Stimulated activated memory B cell treated with anti-CD40 and anti-IgM and Interleukin-4, amounts not matched to agents 10 μg/mL and 1 μg/mL and 100 μg/mL, for 72 hours (primary cell): ENCODE data around the gene NELL2.
"Not testable (repeated sequence)": the region's sequence is repeated elsewhere in the genome, so short reads cannot be mapped to it uniquely, and the experiment has no call there.

Experiments used
- ATAC-seq: fragments of 150-1000 bp; cut with Tn5 transposase; 2 replicates; pipeline ENCODE4 v1.10.0; 2021
- H3K27ac Mint-ChIP-seq: one replicate; pipeline ENCODE4 v1.8.0; 2022; ENCODE audit warnings: mild to moderate bottlenecking, mixed read lengths
- H3K27me3 Mint-ChIP-seq: one replicate; pipeline ENCODE4 v1.8.0; 2022; ENCODE audit warnings: mixed read lengths
- H3K36me3 Mint-ChIP-seq: one replicate; pipeline ENCODE4 v1.8.0; 2022; ENCODE audit warnings: mixed read lengths
- H3K4me1 Mint-ChIP-seq: one replicate; pipeline ENCODE4 v1.8.0; 2022; ENCODE audit warnings: mixed read lengths
- H3K4me3 Mint-ChIP-seq: one replicate; pipeline ENCODE4 v1.8.0; 2022; ENCODE audit warnings: mild to moderate bottlenecking, moderate library complexity, mixed read lengths
- H3K9me3 Mint-ChIP-seq: one replicate; pipeline ENCODE4 v1.8.0; 2022; ENCODE audit warnings: mixed read lengths

Gene NELL2

DNA sequence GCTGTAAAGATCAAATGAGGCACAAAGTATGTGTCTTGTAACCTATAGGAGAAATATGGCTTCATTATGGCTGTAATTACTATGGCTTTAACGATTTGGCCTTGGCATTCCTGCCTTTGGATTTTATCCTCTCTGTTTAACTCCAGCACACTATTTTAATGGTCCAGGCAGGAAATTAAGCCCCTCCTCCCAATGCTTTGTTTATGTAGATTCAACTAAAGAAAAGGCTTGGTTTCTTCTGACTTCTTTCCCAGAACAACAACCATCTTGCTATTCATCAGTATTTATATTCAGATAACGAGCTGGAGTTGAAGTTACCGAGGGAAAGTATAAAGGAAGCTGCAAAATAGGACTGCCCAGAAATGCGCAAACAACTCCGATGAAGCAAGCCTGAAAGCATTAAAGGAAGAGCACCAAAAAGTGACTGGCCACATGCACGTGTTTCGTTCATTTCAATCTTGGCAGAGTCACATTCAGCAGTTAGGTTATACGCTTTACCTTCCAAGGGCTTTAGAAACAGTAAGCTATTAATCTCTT lies 104.6 kb downstream of the NELL2 start:
- Mint-ChIP-seq H3K9me3 (no peaks in the 10 kb centered on the region), H3K27me3 (peaks cover 10% of the 10 kb centered on the region), H3K36me3 (no peaks in the 10 kb centered on the region), H3K4me3 (no peak overlapping the region), H3K4me1 (no peaks in the 10 kb centered on the region), H3K27ac (no peak overlapping the region)
- no peak for ATAC-seq

DNA sequence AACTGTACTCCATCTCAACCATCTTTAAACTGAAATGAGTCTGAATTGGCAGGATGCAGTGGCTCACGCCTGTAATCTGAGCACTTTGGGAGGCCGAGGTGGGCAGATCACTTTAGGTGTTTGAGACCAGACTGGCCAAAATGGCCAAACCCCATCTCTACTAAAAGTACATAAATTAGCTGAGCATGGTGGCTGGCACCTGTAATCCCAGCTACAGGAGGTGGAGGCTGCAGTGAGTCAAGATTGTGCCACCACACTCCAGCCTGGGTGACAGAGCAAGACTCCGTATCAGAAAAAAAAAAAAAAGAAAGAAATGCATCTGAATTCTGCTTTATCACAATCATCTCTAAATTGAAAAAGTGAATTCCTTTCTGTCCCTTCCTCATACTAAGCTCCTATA lies 110.3 kb downstream of the NELL2 start:
- Mint-ChIP-seq H3K9me3 (no peaks in the 10 kb centered on the region), H3K4me1 (no peaks in the 10 kb centered on the region), H3K27me3 (peaks cover 10% of the 10 kb centered on the region), H3K4me3 (no peak overlapping the region), H3K27ac (no peak overlapping the region), H3K36me3 (no peaks in the 10 kb centered on the region)
- no peak for ATAC-seq

DNA sequence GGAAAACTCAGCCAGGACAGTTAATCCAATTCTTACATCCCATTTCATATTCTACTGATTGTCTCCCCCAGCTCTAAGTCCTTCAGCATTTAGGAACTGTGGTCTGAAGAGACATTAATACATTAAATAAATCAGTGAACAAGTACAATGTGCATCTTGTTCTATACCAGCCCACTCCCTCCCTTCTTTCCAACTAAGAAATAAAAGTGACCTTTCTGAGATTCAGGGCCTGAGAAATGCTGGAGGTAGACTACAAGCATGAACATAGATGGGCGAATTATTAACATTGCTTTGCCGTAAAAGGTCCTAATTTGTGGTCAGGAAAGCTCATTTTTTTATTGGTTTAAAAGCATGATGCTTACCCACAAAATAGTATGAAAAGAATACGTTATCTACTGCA lies 113.1 kb downstream of the NELL2 start:
- Mint-ChIP-seq H3K27me3 (no peaks in the 10 kb centered on the region), H3K4me1 (no peaks in the 10 kb centered on the region), H3K36me3 (no peaks in the 10 kb centered on the region)

DNA sequence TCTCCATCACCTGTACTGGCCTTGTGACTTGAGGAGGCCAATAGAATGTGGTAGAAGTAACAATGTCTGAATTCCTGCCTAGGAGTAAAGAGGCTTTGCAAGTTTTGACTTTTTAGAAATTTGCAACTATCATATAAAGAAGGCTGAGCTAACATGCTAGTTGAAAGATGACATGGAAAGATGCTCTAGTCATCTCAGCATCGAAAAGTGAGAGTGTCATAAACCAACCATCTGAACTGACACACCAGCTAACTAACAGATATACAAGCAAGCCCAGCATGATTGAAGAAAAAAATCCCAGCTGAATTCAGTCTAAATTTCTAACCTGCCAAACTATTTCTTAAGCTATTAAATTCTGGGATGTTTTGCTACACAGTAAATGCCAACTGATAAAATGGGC lies 116.8 kb downstream of the NELL2 start:
- Mint-ChIP-seq H3K27me3 (no peaks in the 10 kb centered on the region), H3K27ac (no peak overlapping the region), H3K9me3 (no peaks in the 10 kb centered on the region), H3K36me3 (no peaks in the 10 kb centered on the region), H3K4me1 (no peaks in the 10 kb centered on the region), H3K4me3 (no peak overlapping the region)
- no peak for ATAC-seq

More for the DNA sequence above, 113.1 kb downstream of the NELL2 start:
- no peak for ATAC-seq
- no peak overlapping the region for H3K4me3 Mint-ChIP-seq
- H3K9me3 Mint-ChIP-seq: no peaks in the 10 kb centered on the region
- H3K27ac Mint-ChIP-seq: no peak overlapping the region

DNA sequence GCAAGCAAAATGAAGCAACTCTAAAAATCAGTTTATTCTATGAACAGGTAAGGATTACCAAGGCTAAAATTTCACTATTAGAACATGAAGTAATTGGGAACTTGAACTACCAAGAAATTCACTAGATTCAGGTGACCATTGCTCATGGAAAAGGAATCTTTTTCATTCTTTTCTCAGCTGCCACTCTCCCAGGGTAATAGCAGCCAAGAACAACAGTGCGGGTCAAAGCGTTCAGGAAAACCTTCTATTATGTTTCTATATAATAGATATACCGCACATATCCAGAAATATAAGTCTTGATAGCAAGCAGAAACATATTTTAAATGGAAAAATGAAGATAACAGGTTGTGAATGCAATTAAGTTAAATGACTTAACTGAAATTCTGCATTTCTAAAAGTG lies 125.6 kb downstream of the NELL2 start:
- ATAC-seq: no peak
- Mint-ChIP-seq H3K27me3 (no peaks in the 10 kb centered on the region), H3K4me1 (no peaks in the 10 kb centered on the region), H3K4me3 (no peak overlapping the region), H3K9me3 (no peaks in the 10 kb centered on the region), H3K36me3 (no peaks in the 10 kb centered on the region), H3K27ac (no peak overlapping the region)

DNA sequence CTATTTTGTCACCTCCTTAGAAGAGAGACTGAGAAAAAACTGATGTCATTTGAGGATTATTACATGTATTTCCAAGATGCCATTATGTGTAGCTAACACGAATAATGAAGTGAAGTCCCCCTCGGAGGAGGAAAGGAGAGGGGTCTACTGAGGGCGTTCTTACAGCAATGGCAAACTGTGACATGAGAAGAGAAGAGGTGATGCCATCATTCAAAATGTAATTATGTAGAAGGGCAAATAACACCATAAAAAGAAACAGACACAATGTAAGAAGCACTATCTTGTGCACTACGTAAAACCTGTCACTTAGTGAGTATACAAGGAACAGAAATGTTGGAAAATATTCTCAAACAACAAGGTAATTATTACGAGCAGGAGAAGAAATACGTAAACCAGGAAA lies 126.5 kb downstream of the NELL2 start:
- H3K9me3 Mint-ChIP-seq: no peaks in the 10 kb centered on the region
- no peak for ATAC-seq
- no peak overlapping the region for H3K27ac Mint-ChIP-seq
- H3K4me3 Mint-ChIP-seq: no peak overlapping the region
- no peaks in the 10 kb centered on the region for H3K36me3 Mint-ChIP-seq
- no peaks in the 10 kb centered on the region for H3K27me3 Mint-ChIP-seq
- no peaks in the 10 kb centered on the region for H3K4me1 Mint-ChIP-seq

DNA sequence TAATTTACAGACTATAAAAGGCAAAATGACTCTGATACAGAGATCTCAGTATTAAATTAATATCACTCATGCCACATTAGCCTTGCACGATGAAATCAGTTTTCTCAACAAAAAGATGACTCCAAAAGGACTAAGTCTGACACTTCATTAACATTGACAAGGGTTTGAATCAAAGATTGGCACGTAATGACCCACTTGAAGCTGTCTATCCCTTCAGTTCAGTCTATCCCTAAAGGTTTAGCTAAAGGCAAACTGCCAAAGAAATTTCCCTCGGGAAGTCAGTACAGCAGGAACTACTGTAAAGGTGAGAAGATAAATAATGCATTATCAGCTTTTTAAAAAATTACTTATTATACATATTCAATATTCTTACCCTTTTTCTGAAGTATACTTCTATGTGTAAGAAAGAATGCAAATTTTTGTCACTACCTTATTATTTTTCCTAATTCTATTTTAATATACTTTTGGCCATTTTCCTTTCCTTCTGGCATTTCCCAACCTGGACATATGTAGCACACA lies 127.1 kb downstream of the NELL2 start:
- ATAC-seq: no peak
- H3K27me3 Mint-ChIP-seq: no peaks in the 10 kb centered on the region
- H3K27ac Mint-ChIP-seq: no peak overlapping the region
- no peaks in the 10 kb centered on the region for H3K4me1 Mint-ChIP-seq
- H3K4me3 Mint-ChIP-seq: no peak overlapping the region
- no peaks in the 10 kb centered on the region for H3K9me3 Mint-ChIP-seq
- no peaks in the 10 kb centered on the region for H3K36me3 Mint-ChIP-seq

DNA sequence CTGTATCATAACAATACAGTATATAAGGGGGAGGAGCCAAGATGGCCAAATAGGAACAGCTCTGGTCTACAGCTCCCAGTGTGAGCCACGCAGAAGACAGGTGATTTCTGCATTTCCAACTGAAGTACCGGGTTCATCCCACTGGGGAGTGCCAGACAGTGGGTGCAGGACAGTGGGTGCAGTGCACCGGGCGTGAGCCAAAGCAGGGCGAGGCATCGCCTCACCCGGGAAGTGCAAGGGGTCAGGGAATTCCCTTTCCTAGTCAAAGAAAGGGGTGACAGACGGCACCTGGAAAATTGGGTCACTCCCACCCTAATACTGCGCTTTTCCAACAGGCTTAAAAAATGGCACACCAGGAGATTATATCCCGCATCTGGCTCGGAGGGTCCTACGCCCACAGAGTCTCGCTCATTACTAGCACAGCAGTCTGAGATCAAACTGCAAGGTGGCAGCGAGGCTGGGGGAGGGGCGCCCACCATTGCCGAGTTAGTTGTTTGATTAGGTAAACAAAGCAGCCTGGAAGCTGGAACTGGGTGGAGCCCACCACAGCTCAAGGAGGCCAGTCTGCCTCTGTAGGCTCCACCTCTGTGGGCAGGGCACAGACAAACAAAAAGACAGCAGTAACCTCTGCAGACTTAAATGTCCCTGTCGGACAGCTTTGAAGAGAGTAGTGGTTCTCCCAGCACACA lies 134.7 kb downstream of the NELL2 start:
- not testable (repeated sequence) for H3K4me3 Mint-ChIP-seq, H3K4me1 Mint-ChIP-seq, ATAC-seq, H3K9me3 Mint-ChIP-seq, H3K36me3 Mint-ChIP-seq, H3K27me3 Mint-ChIP-seq, H3K27ac Mint-ChIP-seq

DNA sequence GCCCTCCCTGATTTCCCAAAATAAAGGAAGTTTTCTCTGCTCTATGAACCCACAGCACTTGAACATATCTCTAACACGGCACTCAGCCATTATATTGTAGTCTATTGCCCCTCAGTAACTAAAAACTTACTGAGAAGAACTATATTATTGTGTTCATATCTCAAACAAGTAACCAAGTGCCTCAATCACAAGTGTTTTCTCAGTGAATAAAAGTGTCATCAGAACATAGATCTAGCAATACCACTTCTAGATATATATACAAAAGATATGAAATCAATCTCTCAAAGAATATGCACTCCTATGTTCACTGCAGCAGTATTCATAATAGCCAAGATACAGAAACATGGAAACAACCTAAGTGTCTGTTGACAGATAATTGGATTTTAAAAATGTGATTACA lies 138.1 kb downstream of the NELL2 start:
- Mint-ChIP-seq H3K36me3 (no peaks in the 10 kb centered on the region), H3K4me1 (no peaks in the 10 kb centered on the region), H3K27me3 (peaks cover 6% of the 10 kb centered on the region), H3K4me3 (no peak overlapping the region), H3K27ac (no peak overlapping the region), H3K9me3 (peaks cover 7% of the 10 kb centered on the region)
- ATAC-seq: no peak

DNA sequence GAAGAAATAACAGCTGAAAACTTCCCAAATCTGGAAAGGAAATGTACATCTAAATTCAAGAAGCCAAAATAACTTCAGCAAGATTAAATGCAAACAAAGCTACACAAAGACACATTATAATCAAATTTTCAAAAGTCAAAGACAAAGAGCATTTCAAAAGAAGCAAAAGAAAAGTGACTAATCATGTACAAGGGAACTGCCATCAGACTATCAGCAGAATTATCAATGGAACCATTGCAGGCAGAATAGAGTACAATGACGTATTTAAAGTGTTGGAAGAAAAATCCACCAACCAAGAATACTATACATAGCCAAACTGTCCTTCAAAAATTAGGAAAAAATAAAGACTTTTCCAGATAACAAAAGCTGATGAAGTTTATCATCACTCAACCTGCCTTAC lies 147.5 kb downstream of the NELL2 start:
- Mint-ChIP-seq H3K36me3 (no peaks in the 10 kb centered on the region), H3K4me3 (no peak overlapping the region), H3K27me3 (no peaks in the 10 kb centered on the region), H3K27ac (no peak overlapping the region), H3K9me3 (peaks cover 36% of the 10 kb centered on the region), H3K4me1 (peaks cover 8% of the 10 kb centered on the region)
- ATAC-seq: no peak

DNA sequence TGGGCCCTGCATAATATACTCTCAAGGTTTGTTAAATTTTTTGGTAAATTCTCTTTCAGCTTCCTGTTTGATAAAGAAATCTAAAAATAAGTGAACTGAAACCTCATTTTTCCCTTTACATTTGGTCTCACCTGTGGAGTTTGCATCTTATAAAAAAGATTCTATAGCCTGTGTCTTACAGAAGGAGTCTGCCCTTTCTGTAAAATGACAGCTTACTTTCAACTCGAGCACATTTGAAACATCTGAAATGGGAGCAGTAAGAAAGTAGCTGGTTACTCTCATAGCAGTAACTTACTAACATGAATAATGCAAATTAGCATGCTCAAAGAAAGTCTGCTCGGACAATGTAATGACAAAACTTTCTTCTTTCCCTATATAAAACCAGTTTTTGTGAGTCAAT lies 155.8 kb downstream of the NELL2 start:
- Mint-ChIP-seq H3K27me3 (peaks cover 10% of the 10 kb centered on the region), H3K4me1 (no peaks in the 10 kb centered on the region), H3K9me3 (peaks cover 9% of the 10 kb centered on the region), H3K4me3 (no peak overlapping the region), H3K27ac (no peak overlapping the region), H3K36me3 (no peaks in the 10 kb centered on the region)
- ATAC-seq: no peak

DNA sequence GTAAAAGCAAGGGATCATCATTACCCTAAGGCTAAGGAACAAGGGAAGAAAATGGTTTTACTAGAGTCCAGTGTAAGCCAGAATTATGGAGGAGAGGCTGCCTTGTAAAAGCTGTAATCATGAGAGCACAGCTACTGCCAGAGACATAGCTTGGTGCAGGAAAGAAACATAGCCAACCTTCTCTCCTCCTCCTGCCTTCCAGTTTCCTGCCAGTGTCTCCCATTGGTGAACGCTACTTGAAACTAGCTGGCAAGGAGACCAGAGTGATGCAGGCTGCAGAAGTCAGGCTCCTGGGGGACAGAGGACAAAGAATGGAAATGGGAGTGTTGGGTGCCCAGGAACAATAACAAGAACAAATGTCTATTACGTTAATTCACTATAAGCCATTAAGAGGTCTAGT lies 158.5 kb downstream of the NELL2 start:
- Mint-ChIP-seq H3K4me3 (no peak overlapping the region), H3K9me3 (peaks cover 2% of the 10 kb centered on the region), H3K36me3 (no peaks in the 10 kb centered on the region), H3K27ac (no peak overlapping the region), H3K4me1 (no peaks in the 10 kb centered on the region), H3K27me3 (peaks cover 10% of the 10 kb centered on the region)
- no peak for ATAC-seq

DNA sequence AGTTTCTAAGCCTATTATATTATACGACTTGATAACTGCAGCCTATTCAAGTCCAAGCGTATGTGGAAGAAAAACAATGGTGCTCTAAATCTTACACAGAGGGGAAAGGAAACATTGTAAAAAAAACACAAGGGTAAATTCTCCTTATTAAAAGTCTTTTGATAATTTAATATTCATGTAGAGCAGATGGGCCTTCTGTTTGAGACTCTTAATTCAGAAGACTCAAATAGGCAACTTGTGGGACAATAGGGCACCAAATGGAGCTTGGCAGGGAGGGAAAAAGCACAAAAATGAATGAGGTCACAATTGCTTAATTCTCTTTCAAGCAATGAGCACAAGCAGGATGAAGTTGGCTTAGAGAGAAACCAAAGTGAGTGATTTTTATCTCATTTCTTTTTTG lies 159.4 kb downstream of the NELL2 start:
- Mint-ChIP-seq H3K36me3 (no peaks in the 10 kb centered on the region), H3K4me1 (no peaks in the 10 kb centered on the region), H3K27ac (no peak overlapping the region), H3K4me3 (no peak overlapping the region), H3K27me3 (peaks cover 10% of the 10 kb centered on the region), H3K9me3 (peaks cover under 1% of the 10 kb centered on the region)
- no peak for ATAC-seq

DNA sequence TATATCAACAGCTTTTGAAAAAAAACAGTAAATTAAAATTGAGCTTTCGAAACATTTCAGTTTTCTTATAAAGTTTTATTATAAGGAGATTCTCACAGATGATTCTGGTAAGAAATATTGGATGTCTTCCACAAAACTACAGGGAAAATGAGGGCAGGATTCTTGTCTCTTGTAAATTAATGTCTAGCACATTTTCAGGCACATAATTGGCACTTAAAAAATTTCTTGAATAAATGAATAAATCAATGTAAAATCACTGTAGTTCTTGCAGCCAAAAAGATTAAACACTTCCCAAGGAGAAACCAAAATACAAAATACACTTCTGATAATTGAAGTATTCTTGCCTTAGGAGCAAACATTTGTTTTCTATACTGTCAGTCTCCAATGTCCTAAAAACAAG lies 164.4 kb downstream of the NELL2 start:
- no peak for ATAC-seq
- no peaks in the 10 kb centered on the region for H3K9me3 Mint-ChIP-seq

DNA sequence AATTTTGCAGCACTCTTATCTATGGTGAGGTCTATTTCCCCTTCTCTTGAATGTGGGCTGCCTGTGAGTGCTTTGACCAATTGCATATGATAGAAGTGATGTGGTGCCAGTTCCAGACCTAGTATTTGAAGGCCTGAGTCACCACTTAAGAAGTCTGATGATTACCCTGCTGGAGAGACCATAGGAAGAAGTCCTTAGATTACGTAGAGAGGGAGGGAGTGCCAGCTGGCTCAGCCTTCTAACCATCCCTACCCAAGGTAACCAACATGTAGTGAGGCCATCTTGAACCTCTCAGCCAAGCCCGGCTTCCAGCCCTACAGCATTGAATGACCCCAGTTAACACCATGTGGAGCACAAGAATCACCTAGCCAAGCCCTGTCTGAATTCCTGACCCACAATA lies 166.9 kb downstream of the NELL2 start:
- H3K4me3 Mint-ChIP-seq: no peak overlapping the region
- H3K27me3 Mint-ChIP-seq: no peaks in the 10 kb centered on the region
- no peak overlapping the region for H3K27ac Mint-ChIP-seq
- no peaks in the 10 kb centered on the region for H3K4me1 Mint-ChIP-seq
- H3K9me3 Mint-ChIP-seq: no peaks in the 10 kb centered on the region
- ATAC-seq: no peak
- no peaks in the 10 kb centered on the region for H3K36me3 Mint-ChIP-seq

More for the DNA sequence above, 164.4 kb downstream of the NELL2 start:
- H3K4me3 Mint-ChIP-seq: no peak overlapping the region
- no peak overlapping the region for H3K27ac Mint-ChIP-seq
- H3K4me1 Mint-ChIP-seq: no peaks in the 10 kb centered on the region
- no peaks in the 10 kb centered on the region for H3K36me3 Mint-ChIP-seq
- no peaks in the 10 kb centered on the region for H3K27me3 Mint-ChIP-seq

DNA sequence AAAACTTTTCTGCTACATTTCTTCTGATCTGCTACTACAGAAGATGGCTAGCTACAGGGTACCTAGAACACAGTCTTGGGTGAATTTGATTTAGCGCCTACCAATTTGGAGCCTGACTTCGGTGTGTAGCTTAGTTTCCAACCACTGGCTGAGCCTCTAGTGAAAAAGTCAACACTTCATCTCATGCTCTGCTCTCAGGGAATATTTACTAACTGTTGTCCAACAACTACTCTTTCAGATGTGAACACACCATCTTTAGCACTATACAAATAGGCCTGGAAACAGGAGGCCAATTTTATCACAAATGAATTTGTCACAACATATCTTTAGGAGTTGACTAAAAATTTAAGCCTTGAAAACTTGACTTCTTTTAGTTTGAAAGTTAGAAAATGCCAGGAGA lies 167.9 kb downstream of the NELL2 start:
- no peaks in the 10 kb centered on the region for H3K27me3 Mint-ChIP-seq
- no peak overlapping the region for H3K27ac Mint-ChIP-seq
- no peak overlapping the region for H3K4me3 Mint-ChIP-seq
- no peaks in the 10 kb centered on the region for H3K9me3 Mint-ChIP-seq
- no peaks in the 10 kb centered on the region for H3K36me3 Mint-ChIP-seq
- ATAC-seq: no peak
- H3K4me1 Mint-ChIP-seq: no peaks in the 10 kb centered on the region
